MG63 (cell line): ENCODE data around the gene PARD3B. TPM values are rescaled to one million over a fixed set of nuclear protein-coding genes. Genes with fewer than 3 reads are reported as not detected.

Experiments
- DNase-seq: peaks from one replicate; pipeline ENCODE4 v3.0.0-alpha.2; 2020
- H3K27me3 ChIP-seq: fragments of 250-450 bp; sonication (Bioruptor Pico); 2 replicates; pipeline ENCODE4 v1.5.1; 2020; ENCODE audit warnings: mild to moderate bottlenecking, moderate library complexity
- H3K36me3 ChIP-seq: fragments of 250-450 bp; sonication (Bioruptor Pico); 2 replicates; pipeline ENCODE4 v1.5.1; 2020; ENCODE audit warnings: mild to moderate bottlenecking, moderate library complexity
- H3K4me3 ChIP-seq: fragments of 250-450 bp; sonication (Bioruptor Pico); 2 replicates; pipeline ENCODE4 v1.5.1; 2020; ENCODE audit warnings: mild to moderate bottlenecking, moderate library complexity
- H3K9me3 ChIP-seq: fragments of 250-450 bp; sonication (Bioruptor Pico); 2 replicates; pipeline ENCODE4 v1.5.1; 2020; ENCODE audit warnings: mild to moderate bottlenecking, moderate library complexity
- total RNA-seq: library from RNA; depleted of rRNA; stranded (reverse); fragments of >200 nt; shearing (Covaris generic); gene quantifications from 2 replicates; pipeline ENCODE4 v1.2.3, GENCODE V29; 2014; ENCODE audit warnings: low replicate concordance

The PARD3B gene
- total RNA-seq, 1 experiment from 2014 or later: 4.5 TPM

- H3K36me3 ChIP-seq: no peaks in the 10 kb centered on the region
- DNase-seq: no peak
Measured at GRCh38 chr2:205171261-205171940, 626.1 kb downstream of the PARD3B start.

GRCh38 chr2:205175831-205176230, 630.6 kb downstream of the PARD3B start:
- Histone ChIP-seq H3K27me3 (no peaks in the 10 kb centered on the region), H3K36me3 (no peaks in the 10 kb centered on the region), H3K9me3 (no peaks in the 10 kb centered on the region), H3K4me3 (no peak overlapping the region)
- DNase-seq: no peak

More at GRCh38 chr2:205171261-205171940, 626.1 kb downstream of the PARD3B start:
- H3K27me3 ChIP-seq: no peaks in the 10 kb centered on the region
- H3K4me3 ChIP-seq: no peak overlapping the region
- H3K9me3 ChIP-seq: no peaks in the 10 kb centered on the region

- Histone ChIP-seq H3K4me3 (no peak overlapping the region), H3K9me3 (no peaks in the 10 kb centered on the region), H3K36me3 (no peaks in the 10 kb centered on the region), H3K27me3 (no peaks in the 10 kb centered on the region)
- no peak for DNase-seq
Measured at GRCh38 chr2:205176546-205176945, 631.3 kb downstream of the PARD3B start.

GRCh38 chr2:205177546-205177945, 632.3 kb downstream of the PARD3B start:
- H3K27me3 ChIP-seq: no peaks in the 10 kb centered on the region
- no peak overlapping the region for H3K4me3 ChIP-seq
- DNase-seq: no peak
- H3K9me3 ChIP-seq: no peaks in the 10 kb centered on the region
- no peaks in the 10 kb centered on the region for H3K36me3 ChIP-seq

- no peak for DNase-seq
- Histone ChIP-seq H3K36me3 (no peaks in the 10 kb centered on the region), H3K4me3 (no peak overlapping the region), H3K27me3 (no peaks in the 10 kb centered on the region), H3K9me3 (no peaks in the 10 kb centered on the region)
Measured at GRCh38 chr2:205180730-205181129, 635.5 kb downstream of the PARD3B start.

- Histone ChIP-seq H3K27me3 (no peaks in the 10 kb centered on the region), H3K9me3 (no peaks in the 10 kb centered on the region), H3K4me3 (no peak overlapping the region), H3K36me3 (no peaks in the 10 kb centered on the region)
- DNase-seq: no peak
Measured at GRCh38 chr2:205187731-205188130, 642.5 kb downstream of the PARD3B start.

GRCh38 chr2:205188239-205189138, 643.2 kb downstream of the PARD3B start:
- no peak overlapping the region for H3K4me3 ChIP-seq
- no peaks in the 10 kb centered on the region for H3K27me3 ChIP-seq
- DNase-seq: peak; percentile 4
- no peaks in the 10 kb centered on the region for H3K9me3 ChIP-seq
- H3K36me3 ChIP-seq: no peaks in the 10 kb centered on the region

GRCh38 chr2:205189301-205189700, 644.0 kb downstream of the PARD3B start:
- no peak for DNase-seq
- no peaks in the 10 kb centered on the region for H3K9me3 ChIP-seq
- H3K27me3 ChIP-seq: no peaks in the 10 kb centered on the region
- H3K4me3 ChIP-seq: no peak overlapping the region
- H3K36me3 ChIP-seq: no peaks in the 10 kb centered on the region

GRCh38 chr2:205190528-205190927, 645.3 kb downstream of the PARD3B start:
- H3K27me3 ChIP-seq: no peaks in the 10 kb centered on the region

GRCh38 chr2:205193125-205193835, 648.0 kb downstream of the PARD3B start:
- Histone ChIP-seq H3K27me3 (no peaks in the 10 kb centered on the region), H3K9me3 (no peaks in the 10 kb centered on the region), H3K36me3 (no peaks in the 10 kb centered on the region), H3K4me3 (no peak overlapping the region)
- DNase-seq: no peak

More at GRCh38 chr2:205190528-205190927, 645.3 kb downstream of the PARD3B start:
- Histone ChIP-seq H3K9me3 (no peaks in the 10 kb centered on the region), H3K4me3 (no peak overlapping the region), H3K36me3 (no peaks in the 10 kb centered on the region)
- no peak for DNase-seq

- no peak overlapping the region for H3K4me3 ChIP-seq
- DNase-seq: no peak
- no peaks in the 10 kb centered on the region for H3K9me3 ChIP-seq
- no peaks in the 10 kb centered on the region for H3K36me3 ChIP-seq
- H3K27me3 ChIP-seq: no peaks in the 10 kb centered on the region
Measured at GRCh38 chr2:205193836-205194228, 648.6 kb downstream of the PARD3B start.

GRCh38 chr2:205197468-205198139, 652.3 kb downstream of the PARD3B start:
- H3K9me3 ChIP-seq: no peaks in the 10 kb centered on the region
- DNase-seq: peak; percentile 29
- H3K4me3 ChIP-seq: no peak overlapping the region
- no peaks in the 10 kb centered on the region for H3K27me3 ChIP-seq
- H3K36me3 ChIP-seq: no peaks in the 10 kb centered on the region; the same call in 1 of the 2 replicates

GRCh38 chr2:205198140-205198525, 652.9 kb downstream of the PARD3B start:
- H3K36me3 ChIP-seq: no peaks in the 10 kb centered on the region; the same call in 1 of the 2 replicates
- peak; percentile 79 for DNase-seq
- no peak overlapping the region for H3K4me3 ChIP-seq
- no peaks in the 10 kb centered on the region for H3K27me3 ChIP-seq
- no peaks in the 10 kb centered on the region for H3K9me3 ChIP-seq

- DNase-seq: no peak
- no peaks in the 10 kb centered on the region; the same call in 1 of the 2 replicates for H3K36me3 ChIP-seq
- no peaks in the 10 kb centered on the region for H3K9me3 ChIP-seq
- H3K4me3 ChIP-seq: no peak overlapping the region
- H3K27me3 ChIP-seq: no peaks in the 10 kb centered on the region
Measured at GRCh38 chr2:205199165-205199850, 654.0 kb downstream of the PARD3B start.

GRCh38 chr2:205210494-205210893, 665.2 kb downstream of the PARD3B start:
- H3K4me3 ChIP-seq: no peak overlapping the region
- no peaks in the 10 kb centered on the region for H3K9me3 ChIP-seq
- no peak for DNase-seq
- no peaks in the 10 kb centered on the region for H3K27me3 ChIP-seq
- no peaks in the 10 kb centered on the region for H3K36me3 ChIP-seq

- Histone ChIP-seq H3K4me3 (no peak overlapping the region), H3K27me3 (no peaks in the 10 kb centered on the region), H3K36me3 (no peaks in the 10 kb centered on the region), H3K9me3 (no peaks in the 10 kb centered on the region)
- no peak for DNase-seq
Measured at GRCh38 chr2:205212357-205212756, 667.1 kb downstream of the PARD3B start.
